HFFc6 (cell line): ENCODE data around the gene PCID2. TPM values are rescaled to one million over a fixed set of nuclear protein-coding genes. Genes with fewer than 3 reads are reported as not detected.

Experiments
- DNase-seq: peaks from one replicate; pipeline ENCODE4 v3.0.0-alpha.2; 2018
- H3K27ac Mint-ChIP-seq: 2 replicates; pipeline ENCODE4 v1.8.0; 2020; ENCODE audit warnings: mild to moderate bottlenecking, mixed read lengths
- H3K27me3 Mint-ChIP-seq: 2 replicates; pipeline ENCODE4 v1.8.0; 2021; ENCODE audit warnings: mild to moderate bottlenecking, moderate library complexity, mixed read lengths; ENCODE audit not compliant: insufficient read depth
- H3K36me3 Mint-ChIP-seq: 2 replicates; pipeline ENCODE4 v1.8.0; 2021; ENCODE audit warnings: low read depth, mixed read lengths
- H3K4me1 Mint-ChIP-seq: 2 replicates; pipeline ENCODE4 v1.8.0; 2020; ENCODE audit warnings: low read depth, mixed read lengths
- H3K4me3 Mint-ChIP-seq: 2 replicates; pipeline ENCODE4 v1.8.0; 2020; ENCODE audit warnings: mild to moderate bottlenecking, moderate library complexity, mixed read lengths
- H3K9me3 Mint-ChIP-seq: 2 replicates; pipeline ENCODE4 v1.8.0; 2020; ENCODE audit warnings: mild to moderate bottlenecking, mixed read lengths
- CTCF ChIP-seq: fragments of 200-600 bp; sonication (generic); IDR thresholded peaks from 2 replicates; pipeline ENCODE4 v1.5.0; 2021; ENCODE audit warnings: antibody characterized with exemption, mild to moderate bottlenecking
- total RNA-seq, 6 experiments: library from RNA; stranded (reverse); fragmentation: NEBNext Ultra II Directional; extraction: Animal tissue kit (Norgen Biotek cat#: 25700); gene quantifications; 2 replicates in 1 of 6; 3 replicates in 5 of 6; pipeline ENCODE4 v1.2.3, GENCODE V29; 2021

The PCID2 gene
- total RNA-seq, 6 experiments from 2014 or later: 59.1 to 72.5 (median 68.3) TPM

DNA sequence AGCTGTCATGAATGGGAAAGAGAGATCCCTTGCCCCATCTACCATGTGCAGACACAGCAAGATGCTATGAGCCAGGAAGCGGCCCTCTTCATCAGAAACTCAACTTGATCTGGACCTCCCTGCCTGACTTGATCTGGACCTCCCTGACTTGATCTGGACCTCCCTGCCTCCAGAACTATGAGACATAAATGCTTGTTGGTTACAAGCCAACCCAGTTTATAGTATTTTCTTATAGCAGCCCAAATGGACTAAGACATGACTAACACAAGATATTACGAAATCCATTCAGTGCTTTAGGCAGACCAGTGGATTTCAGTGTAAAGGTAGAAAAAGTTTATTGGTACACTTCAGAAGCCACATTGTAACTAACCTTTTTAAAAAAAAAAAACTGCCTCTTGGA, 15.6 kb downstream of the PCID2 start:
- peak overlapping the region; percentile 72 for H3K27ac Mint-ChIP-seq
- H3K4me3 Mint-ChIP-seq: no peak overlapping the region; the same call in 1 of the 2 replicates
- peak; percentile 81 for DNase-seq
- peaks cover 53% of the 10 kb centered on the region for H3K4me1 Mint-ChIP-seq
- peaks cover 17% of the 10 kb centered on the region for H3K9me3 Mint-ChIP-seq
- TF ChIP-seq CTCF: no peak
- peaks cover 68% of the 10 kb centered on the region for H3K36me3 Mint-ChIP-seq
- H3K27me3 Mint-ChIP-seq: no peaks in the 10 kb centered on the region; the same call in none of the 2 replicates

GRCh38 chr13:113192279-113192678, 16.2 kb downstream of the PCID2 start:
- peaks cover 59% of the 10 kb centered on the region for H3K4me1 Mint-ChIP-seq
- no peak for DNase-seq
- peaks cover 21% of the 10 kb centered on the region for H3K9me3 Mint-ChIP-seq
- H3K4me3 Mint-ChIP-seq: no peak overlapping the region
- peaks cover 68% of the 10 kb centered on the region for H3K36me3 Mint-ChIP-seq
- no peak for TF ChIP-seq CTCF
- peaks cover 2% of the 10 kb centered on the region for H3K27me3 Mint-ChIP-seq
- peak overlapping the region; percentile 72; the same call in 1 of the 2 replicates for H3K27ac Mint-ChIP-seq

- Mint-ChIP-seq H3K27ac (peak overlapping the region; percentile 54; the same call in 1 of the 2 replicates), H3K27me3 (peaks cover 4% of the 10 kb centered on the region), H3K36me3 (peaks cover 72% of the 10 kb centered on the region), H3K4me3 (no peak overlapping the region), H3K4me1 (peaks cover 80% of the 10 kb centered on the region), H3K9me3 (peaks cover 26% of the 10 kb centered on the region)
- no peak for DNase-seq
- no peak for TF ChIP-seq CTCF
These were observed 18.3 kb downstream of the PCID2 start for GRCh38 chr13:113190181-113190580.

DNA sequence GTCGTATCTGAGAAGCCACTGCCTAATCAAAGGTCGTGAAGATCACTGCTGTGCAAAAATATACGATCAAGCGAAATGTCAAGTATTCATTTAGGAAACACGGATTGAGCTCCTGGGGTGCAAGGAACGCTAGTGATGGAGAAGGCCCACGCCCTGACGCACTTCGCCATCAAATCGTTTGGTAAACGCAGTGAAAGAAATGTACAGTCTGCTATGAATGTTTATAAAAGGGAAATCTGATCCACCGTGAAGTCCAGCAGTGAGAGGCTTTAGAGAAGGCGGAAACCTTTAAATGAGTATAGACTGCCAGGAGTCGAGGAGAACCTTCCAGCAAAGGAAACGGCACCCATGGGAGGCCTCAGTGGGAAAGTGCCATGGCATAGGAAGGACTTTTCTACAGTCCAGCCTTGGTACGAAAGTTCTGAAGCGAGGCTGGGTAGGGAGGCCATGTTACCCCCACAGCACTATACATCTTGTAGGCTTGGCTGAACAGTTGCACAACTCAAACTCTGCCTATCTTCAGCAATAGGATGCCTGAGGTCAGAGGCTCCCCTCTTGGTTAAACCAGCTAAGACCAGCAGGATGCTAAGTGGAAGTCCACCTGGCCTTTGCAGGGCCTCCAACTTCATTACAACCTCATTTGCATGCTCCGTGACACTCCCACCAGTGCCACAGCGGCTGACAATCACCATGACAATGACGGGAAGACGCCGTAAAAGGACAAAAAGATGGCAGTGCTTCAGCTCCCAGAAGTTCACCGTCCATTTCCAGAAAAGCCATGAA, 20.4 kb downstream of the PCID2 start:
- Mint-ChIP-seq H3K4me3 (peak overlapping the region; percentile 87; the same call in 1 of the 2 replicates), H3K27me3 (peaks cover 4% of the 10 kb centered on the region), H3K9me3 (peaks cover 26% of the 10 kb centered on the region), H3K4me1 (peaks cover 71% of the 10 kb centered on the region), H3K27ac (peak overlapping the region; percentile 100), H3K36me3 (peaks cover 74% of the 10 kb centered on the region)
- no peak for TF ChIP-seq CTCF
- DNase-seq: no peak

GRCh38 chr13:113187263-113187669, 21.2 kb downstream of the PCID2 start:
- peaks cover 68% of the 10 kb centered on the region for H3K36me3 Mint-ChIP-seq
- H3K27me3 Mint-ChIP-seq: peaks cover 4% of the 10 kb centered on the region
- H3K27ac Mint-ChIP-seq: peak overlapping the region; percentile 100
- H3K4me1 Mint-ChIP-seq: peaks cover 64% of the 10 kb centered on the region
- TF ChIP-seq CTCF: peak; percentile 36
- peak; percentile 100 for DNase-seq
- H3K4me3 Mint-ChIP-seq: peak overlapping the region; percentile 87
- H3K9me3 Mint-ChIP-seq: peaks cover 26% of the 10 kb centered on the region
